Lower leg skin (tissue), 3 donors: ENCODE data around the gene ASPRV1.

Source experiments
- POLR2A ChIP-seq, 2 donors: fragments of 450-650 bp; IDR thresholded peaks; one replicate each; pipeline ENCODE4 v1.6.1; 2016 to 2017; ENCODE audit warnings: antibody characterized with exemption in 2 of 2, mild to moderate bottlenecking in 1 of 2, moderate library complexity in 1 of 2
- TF ChIP-seq, protein P1 (sequence below), 3 donors: fragments of 450-650 bp; IDR thresholded peaks; one replicate each; pipeline ENCODE4 v1.5.1; 2016; ENCODE audit warnings: antibody characterized with exemption in 3 of 3, mild to moderate bottlenecking in 3 of 3, moderate library complexity in 2 of 3

- no peak for TF ChIP-seq POLR2A (IDR thresholded peaks at IDR 0.05)
- TF ChIP-seq, protein P1, sequence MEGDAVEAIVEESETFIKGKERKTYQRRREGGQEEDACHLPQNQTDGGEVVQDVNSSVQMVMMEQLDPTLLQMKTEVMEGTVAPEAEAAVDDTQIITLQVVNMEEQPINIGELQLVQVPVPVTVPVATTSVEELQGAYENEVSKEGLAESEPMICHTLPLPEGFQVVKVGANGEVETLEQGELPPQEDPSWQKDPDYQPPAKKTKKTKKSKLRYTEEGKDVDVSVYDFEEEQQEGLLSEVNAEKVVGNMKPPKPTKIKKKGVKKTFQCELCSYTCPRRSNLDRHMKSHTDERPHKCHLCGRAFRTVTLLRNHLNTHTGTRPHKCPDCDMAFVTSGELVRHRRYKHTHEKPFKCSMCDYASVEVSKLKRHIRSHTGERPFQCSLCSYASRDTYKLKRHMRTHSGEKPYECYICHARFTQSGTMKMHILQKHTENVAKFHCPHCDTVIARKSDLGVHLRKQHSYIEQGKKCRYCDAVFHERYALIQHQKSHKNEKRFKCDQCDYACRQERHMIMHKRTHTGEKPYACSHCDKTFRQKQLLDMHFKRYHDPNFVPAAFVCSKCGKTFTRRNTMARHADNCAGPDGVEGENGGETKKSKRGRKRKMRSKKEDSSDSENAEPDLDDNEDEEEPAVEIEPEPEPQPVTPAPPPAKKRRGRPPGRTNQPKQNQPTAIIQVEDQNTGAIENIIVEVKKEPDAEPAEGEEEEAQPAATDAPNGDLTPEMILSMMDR (IDR thresholded peaks at IDR 0.05): no peak
Measured at GRCh38 chr2:69998761-69999160, 37.3 kb upstream of the ASPRV1 start.
